ENCODE data around the gene ABTB2.

ABTB2 gene

DNA sequence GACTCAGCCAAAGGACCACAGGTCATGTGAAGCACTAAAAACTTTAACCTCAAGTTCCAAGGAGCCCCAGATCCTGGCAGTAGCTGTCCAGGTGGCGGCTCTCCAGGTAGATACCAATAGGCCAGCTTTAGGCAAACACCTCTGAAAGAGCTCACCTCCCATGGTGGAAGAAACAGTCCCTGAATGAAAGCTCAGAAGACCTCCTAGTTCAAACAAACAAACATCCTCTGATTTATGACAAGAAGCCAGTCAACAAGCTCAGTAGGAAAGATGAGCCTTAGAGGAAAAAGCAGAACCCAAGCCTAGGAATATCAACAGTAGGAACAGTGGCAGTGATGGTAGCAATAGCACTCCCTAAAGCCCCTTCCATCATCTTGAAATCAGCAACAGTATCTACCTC, 17.2 kb downstream of the ABTB2 start:
- no peak for DNase-seq

- DNase-seq, result no peak
Measured at GRCh38 chr11:34339149-34340064, 18.4 kb downstream of the ABTB2 start.

GRCh38 chr11:34337016-34337415, 20.8 kb downstream of the ABTB2 start:
- DNase-seq, result no peak

DNA sequence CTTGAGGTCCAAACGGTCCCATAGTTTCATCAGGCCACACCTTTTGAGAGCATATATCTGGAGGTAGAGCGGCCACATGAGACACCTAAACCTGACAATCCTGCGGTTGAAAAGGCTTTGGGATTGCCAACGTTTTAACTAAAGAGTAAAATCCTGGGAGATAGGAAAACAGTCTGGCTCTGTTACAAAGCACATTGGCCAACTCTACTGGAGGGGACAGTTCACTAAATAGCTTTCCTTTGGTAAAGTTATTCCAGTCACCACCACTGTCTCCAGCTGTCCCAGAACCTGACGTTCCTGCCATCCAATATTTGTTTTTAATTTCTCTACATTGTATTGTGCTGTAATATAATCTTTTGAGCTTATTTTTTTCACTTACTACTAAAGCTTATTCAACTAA, 22.0 kb downstream of the ABTB2 start:
- no peak for DNase-seq

DNA sequence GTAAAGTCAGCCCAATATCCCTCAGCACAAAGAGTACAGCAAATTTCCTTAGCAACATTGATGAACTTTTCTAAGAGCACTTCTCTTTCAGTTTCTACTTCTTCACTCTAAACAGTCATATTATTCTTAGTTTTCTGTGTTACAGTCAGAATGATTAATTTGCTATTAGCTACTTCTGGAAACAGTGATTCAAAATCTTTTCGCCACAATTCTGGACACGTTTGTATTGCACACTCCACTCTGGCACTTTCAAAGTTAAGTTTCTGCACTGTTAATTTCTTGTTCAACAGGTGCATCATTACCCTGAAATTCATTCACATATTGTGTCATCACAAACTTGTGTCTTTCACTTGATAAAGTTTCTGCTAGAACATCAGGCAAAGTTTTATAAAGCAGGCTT, 22.5 kb downstream of the ABTB2 start:
- DNase-seq, result no peak

- no peak for DNase-seq
Measured at GRCh38 chr11:34333787-34334186, 24.0 kb downstream of the ABTB2 start.

DNA sequence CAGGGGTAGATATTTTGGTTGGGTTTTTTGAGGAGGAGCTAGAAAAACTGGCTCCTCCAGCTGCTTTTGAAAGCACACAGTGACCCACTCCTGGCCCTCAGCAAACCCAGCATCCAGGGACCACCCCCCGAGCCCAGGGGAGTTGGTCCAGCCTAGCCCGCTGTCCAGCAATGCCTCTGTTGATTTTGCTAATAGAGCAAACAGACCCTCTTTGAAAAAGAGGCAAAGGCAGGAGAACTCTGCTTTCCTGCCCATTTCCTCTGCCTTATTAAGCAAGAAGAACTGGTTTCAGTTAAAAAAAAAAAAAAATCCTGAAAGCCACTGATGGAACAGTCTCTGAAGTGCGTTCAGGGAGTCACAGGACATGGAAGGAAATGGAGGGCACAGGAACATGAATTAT, 25.3 kb downstream of the ABTB2 start:
- DNase-seq, result peak; percentile 62

- DNase-seq, result no peak
Measured at GRCh38 chr11:34331736-34332135, 26.1 kb downstream of the ABTB2 start.

GRCh38 chr11:34331329-34331728, 26.5 kb downstream of the ABTB2 start:
- peak; percentile 57 for DNase-seq

- DNase-seq, result no peak
Measured at GRCh38 chr11:34330653-34331052, 27.2 kb downstream of the ABTB2 start.

DNA sequence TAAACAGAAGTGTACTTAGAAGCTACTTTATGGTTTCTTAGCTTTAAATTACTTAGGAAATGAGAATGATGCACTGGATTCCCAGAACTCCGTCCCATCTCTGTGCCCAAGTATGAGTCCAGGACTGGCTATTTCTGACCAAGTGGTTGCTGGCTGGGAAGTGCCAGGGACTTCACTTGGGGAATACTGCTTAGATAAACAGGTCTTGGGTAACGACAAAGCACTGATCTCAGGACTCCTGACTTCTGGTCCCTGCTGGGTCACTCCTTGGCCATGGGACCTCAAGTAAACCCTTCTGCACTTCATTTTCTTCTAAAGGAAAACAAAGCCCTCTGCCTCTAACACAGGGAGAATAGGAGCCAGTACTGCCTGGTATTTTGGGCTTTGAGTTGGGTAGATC, 27.9 kb downstream of the ABTB2 start:
- DNase-seq, result no peak

DNA sequence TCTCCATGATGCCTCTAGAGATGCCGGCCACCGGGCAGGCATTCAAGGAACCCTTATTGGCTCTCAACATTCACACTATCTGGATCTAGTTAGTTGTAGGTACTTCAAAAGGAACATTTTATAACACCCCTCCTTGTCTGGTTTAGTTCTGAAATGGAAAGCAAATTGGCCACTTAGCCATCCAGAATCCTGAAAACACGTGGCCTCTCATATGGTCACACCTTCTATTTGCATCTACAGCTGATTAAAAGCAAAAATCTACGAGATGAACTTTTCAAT, 29.2 kb downstream of the ABTB2 start:
- no peak for DNase-seq

- DNase-seq, result peak; percentile 79
Measured at GRCh38 chr11:34327804-34328631, 29.8 kb downstream of the ABTB2 start.

- DNase-seq, result no peak
Measured at GRCh38 chr11:34324466-34324865, 33.3 kb downstream of the ABTB2 start.

DNA sequence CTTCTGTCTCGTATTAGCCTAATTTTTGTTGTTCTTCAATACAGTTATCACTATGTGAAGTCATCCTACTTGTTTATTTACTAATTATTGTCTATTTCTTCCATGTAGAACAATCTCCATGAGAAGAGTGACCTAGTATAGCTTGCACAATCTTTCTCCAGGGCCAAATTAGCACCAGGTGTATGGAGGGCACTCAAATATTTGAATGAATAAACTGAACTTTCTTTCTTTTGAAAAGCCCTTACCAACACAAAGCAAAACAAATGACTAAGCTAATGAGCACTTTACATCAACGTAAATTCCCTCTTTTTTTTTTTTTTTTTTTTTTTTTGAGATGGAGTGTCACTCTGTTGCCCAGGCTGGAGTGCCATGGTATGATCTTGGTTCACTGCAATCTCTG, 34.2 kb downstream of the ABTB2 start:
- no peak for DNase-seq

GRCh38 chr11:34318111-34319037, 39.4 kb downstream of the ABTB2 start:
- no peak for DNase-seq

GRCh38 chr11:34317666-34318065, 40.1 kb downstream of the ABTB2 start:
- no peak for DNase-seq

- no peak for DNase-seq
Measured at GRCh38 chr11:34317036-34317360, 40.8 kb downstream of the ABTB2 start.

- no peak for DNase-seq
Measured at GRCh38 chr11:34316347-34317035, 41.3 kb downstream of the ABTB2 start.

- DNase-seq, result no peak
Measured at GRCh38 chr11:34315394-34315793, 42.4 kb downstream of the ABTB2 start.

GRCh38 chr11:34314936-34315335, 42.9 kb downstream of the ABTB2 start:
- no peak for DNase-seq

DNA sequence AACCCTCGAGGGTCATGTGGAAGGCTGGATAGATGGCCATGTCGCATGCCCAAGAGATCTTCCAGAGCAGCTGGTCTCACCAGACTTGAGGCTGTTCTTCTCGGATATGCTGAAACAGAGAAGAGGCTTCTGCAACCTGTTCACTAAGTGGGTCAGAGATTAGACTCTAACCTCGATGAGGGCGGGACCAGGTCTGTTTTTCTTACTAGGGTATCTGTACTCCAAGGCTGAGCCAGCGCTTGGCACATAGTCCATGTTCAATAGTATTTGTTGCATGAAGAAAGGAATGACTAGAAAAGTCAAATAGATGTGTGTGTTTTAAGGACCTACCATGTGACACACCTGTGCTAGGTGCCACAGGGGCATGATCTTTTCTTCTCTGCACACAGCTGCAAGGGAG, 43.6 kb downstream of the ABTB2 start:
- no peak for DNase-seq

GRCh38 chr11:34313099-34313517, 44.7 kb downstream of the ABTB2 start:
- no peak for DNase-seq

All from left hindlimb (tissue), 1 donor.